H1 (cell line): ENCODE results near the gene ANKRD53. TPM values are rescaled to one million over a fixed set of nuclear protein-coding genes. Genes with fewer than 3 reads are reported as not detected.

Source experiments
- CBX5 ChIP-seq: fragments of 300-800, 300-1000 bp; sonication (generic); IDR thresholded peaks from 2 replicates; pipeline ENCODE4 v1.7.1; 2016; ENCODE audit warnings: antibody characterized with exemption, low read length, low read depth
- CHD7 ChIP-seq: fragments of 300-600 bp; sonication (generic); IDR thresholded peaks from 2 replicates; pipeline ENCODE4 v1.7.1; 2012; ENCODE audit warnings: low read length, moderate library complexity, mild to moderate bottlenecking, inconsistent platforms; ENCODE audit not compliant: insufficient replicate concordance
- CREB1 ChIP-seq: IDR thresholded peaks from 2 replicates; pipeline ENCODE4 v1.6.1; 2012; ENCODE audit warnings: inconsistent platforms
- TAF7 ChIP-seq: optimal IDR thresholded peaks from 2 replicates; pipeline ENCODE3; 2011; ENCODE audit warnings: low read depth, mild to moderate bottlenecking, inconsistent platforms, low read length, moderate library complexity, borderline replicate concordance
- polyA plus RNA-seq, 7 experiments: library from polyadenylated mRNA; depleted of rRNA in 3 of 7; stranded (reverse) in 5 of 7; unstranded in 2 of 7; fragments of >200 nt in 5 of 7; fragments of 200-250 nt in 2 of 7; gene quantifications; 1 replicate in 5 of 7; 2 replicates in 1 of 7; 4 replicates in 1 of 7; pipeline versions ENCODE4 v1.2.1 to v1.2.3, GENCODE V29; 2011 to 2013; ENCODE audit warnings: missing spikeins in 2 of 7, mixed read lengths in 2 of 7
- total RNA-seq: library from RNA; stranded (reverse); fragmentation: NEBNext Ultra II Directional; extraction: Animal tissue kit (Norgen Biotek cat#: 25700); gene quantifications from 2 replicates; pipeline ENCODE4 v1.2.1, GENCODE V29; 2021

Gene ANKRD53
- total and polyA plus RNA-seq, 2 of the 8 experiments (the other 6 are each of a cell fraction or from before 2014, with no cell fraction given) = 0.39 to 0.70 TPM

DNA sequence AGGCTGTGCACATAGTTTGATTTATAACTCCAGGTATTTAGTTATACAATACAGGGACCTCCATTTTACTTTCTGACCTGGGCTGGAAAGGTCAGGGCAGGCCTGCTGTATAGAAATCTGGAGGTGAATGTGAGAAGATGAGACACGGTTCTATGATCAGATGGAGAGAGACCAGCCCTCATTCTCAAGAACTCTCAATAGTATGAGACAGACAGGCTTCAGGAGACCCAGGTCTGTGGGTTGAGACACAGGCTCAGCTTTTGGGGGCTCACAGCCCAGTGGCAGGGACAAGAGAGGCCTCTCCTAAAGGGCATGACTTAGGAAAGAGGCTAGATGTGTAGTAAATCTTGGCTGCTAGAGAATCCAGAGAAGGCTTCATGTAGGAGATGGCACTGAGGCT lies 43.4 kb upstream of the ANKRD53 start (continued):
- no peak for TF ChIP-seq CHD7
- no peak for TF ChIP-seq TAF7
- no peak for TF ChIP-seq CBX5
- TF ChIP-seq CREB1 = no peak
